ENCODE data around the gene NEDD4. TPM values are rescaled to one million over a fixed set of nuclear protein-coding genes. Genes with fewer than 3 reads are reported as not detected.

Gene NEDD4
- total and polyA plus RNA-seq, 11 donors, result 1.8 to 14.8 (median 8.9) TPM

DNA sequence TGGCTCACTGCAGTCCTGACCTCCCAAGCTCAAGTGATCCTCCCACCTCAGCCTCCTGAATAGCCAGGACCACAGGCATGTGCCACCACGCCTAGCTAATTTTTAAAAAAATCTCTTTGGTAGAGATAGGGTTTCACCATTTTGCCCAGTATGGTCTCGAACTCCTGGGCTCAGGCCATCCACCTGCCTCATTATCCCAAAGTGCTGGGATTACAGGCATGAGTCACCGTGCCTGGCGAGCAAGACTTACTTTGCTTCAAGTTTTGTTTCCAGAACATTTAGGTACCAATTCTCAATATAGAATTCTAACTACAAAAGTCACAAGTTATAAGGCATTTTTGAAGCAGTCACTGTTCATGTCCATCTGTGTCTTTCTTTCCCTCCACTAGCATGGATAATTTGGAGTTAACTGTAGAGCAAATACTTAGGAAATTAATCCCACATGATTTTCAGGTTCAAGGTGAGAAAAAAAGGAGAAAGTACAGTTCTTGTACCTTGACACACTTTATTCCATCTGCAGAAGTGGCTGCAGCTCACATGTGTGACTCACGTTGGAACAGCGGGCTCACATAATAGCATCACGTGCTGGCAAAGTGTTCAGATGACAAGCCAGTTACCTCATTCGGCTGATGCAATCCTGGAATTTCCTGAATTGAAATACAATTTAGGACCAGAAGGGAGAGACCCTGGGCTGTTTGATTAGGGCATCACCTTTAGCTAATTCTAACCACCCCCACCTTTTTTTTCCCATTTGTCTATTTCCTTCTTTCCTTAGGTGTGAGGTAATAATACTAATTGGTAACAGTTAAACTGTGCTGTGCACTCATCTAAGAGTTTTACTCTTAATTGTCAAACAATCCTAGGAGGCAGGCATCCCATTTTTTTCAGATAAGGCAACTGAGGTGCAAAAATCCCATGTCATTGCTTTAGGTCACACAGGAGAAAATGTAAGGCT lies 46.9 kb upstream of the NEDD4 start:
- Histone ChIP-seq H3K4me1 (peaks cover 0 to 17% (median 7%) of the 10 kb centered on the region in 12 donors), H3K4me3 (no peak overlapping the region), H3K27me3 (no peaks in the 10 kb centered on the region), H3K27ac (peak overlapping the region in 5 of 12 donors; percentile 2 to 57 (median 42)), H3K9me3 (no peaks in the 10 kb centered on the region), H3K36me3 (no peaks in the 10 kb centered on the region)
- 44 to 53% (median 46%) methylated on average over 8 of the region's 8 CpGs for WGBS, 4 donors
- intact Hi-C loops (cut with DNase I), result loop anchor here in 3 of 10 donors (5.0 to 10.0 kb wide), 3 partner anchors 46 to 146 kb away; partner anchors contain the start of gene NEDD4 (in 2 of the 3)
- DNase-seq, result peak in 4 of 5 donors; percentile 29 to 56 (median 48)
- TF ChIP-seq, protein P1, sequence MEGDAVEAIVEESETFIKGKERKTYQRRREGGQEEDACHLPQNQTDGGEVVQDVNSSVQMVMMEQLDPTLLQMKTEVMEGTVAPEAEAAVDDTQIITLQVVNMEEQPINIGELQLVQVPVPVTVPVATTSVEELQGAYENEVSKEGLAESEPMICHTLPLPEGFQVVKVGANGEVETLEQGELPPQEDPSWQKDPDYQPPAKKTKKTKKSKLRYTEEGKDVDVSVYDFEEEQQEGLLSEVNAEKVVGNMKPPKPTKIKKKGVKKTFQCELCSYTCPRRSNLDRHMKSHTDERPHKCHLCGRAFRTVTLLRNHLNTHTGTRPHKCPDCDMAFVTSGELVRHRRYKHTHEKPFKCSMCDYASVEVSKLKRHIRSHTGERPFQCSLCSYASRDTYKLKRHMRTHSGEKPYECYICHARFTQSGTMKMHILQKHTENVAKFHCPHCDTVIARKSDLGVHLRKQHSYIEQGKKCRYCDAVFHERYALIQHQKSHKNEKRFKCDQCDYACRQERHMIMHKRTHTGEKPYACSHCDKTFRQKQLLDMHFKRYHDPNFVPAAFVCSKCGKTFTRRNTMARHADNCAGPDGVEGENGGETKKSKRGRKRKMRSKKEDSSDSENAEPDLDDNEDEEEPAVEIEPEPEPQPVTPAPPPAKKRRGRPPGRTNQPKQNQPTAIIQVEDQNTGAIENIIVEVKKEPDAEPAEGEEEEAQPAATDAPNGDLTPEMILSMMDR (IDR thresholded peaks at IDR 0.05), result no peak
- TF ChIP-seq POLR2A (IDR thresholded peaks at IDR 0.05), result peak in 1 of 2 donors; percentile 20
- peak; percentile 77 to 91 (median 78) for ATAC-seq

GRCh38 chr15:56038707-56039106 lies 45.3 kb upstream of the NEDD4 start:
- no peak for TF ChIP-seq POLR2A (IDR thresholded peaks at IDR 0.05)
- TF ChIP-seq, protein P1 (IDR thresholded peaks at IDR 0.05), result no peak
- DNase-seq, result no peak
- Histone ChIP-seq H3K27me3 (no peaks in the 10 kb centered on the region), H3K27ac (no peak overlapping the region), H3K4me3 (no peak overlapping the region), H3K4me1 (peaks cover 0 to 17% (median 7%) of the 10 kb centered on the region in 12 donors), H3K36me3 (no peaks in the 10 kb centered on the region), H3K9me3 (no peaks in the 10 kb centered on the region)
- ATAC-seq, result no peak
- intact Hi-C loops (cut with DNase I), result no loop called here
- 87 to 92% (median 91%) methylated on average over 4 of the region's 4 CpGs for WGBS, 4 donors

GRCh38 chr15:56038015-56038414 lies 44.6 kb upstream of the NEDD4 start:
- TF ChIP-seq, protein P1 (IDR thresholded peaks at IDR 0.05), result no peak
- no peak for TF ChIP-seq POLR2A (IDR thresholded peaks at IDR 0.05)
- Histone ChIP-seq H3K27ac (no peak overlapping the region), H3K27me3 (no peaks in the 10 kb centered on the region), H3K4me3 (no peak overlapping the region), H3K9me3 (no peaks in the 10 kb centered on the region), H3K4me1 (peaks cover 0 to 17% (median 7%) of the 10 kb centered on the region in 12 donors), H3K36me3 (no peaks in the 10 kb centered on the region)
- 55 to 64% (median 59%) methylated on average over 3 of the region's 3 CpGs for WGBS, 4 donors
- DNase-seq, result no peak
- intact Hi-C loops (cut with DNase I), result no loop called here
- no peak for ATAC-seq

DNA sequence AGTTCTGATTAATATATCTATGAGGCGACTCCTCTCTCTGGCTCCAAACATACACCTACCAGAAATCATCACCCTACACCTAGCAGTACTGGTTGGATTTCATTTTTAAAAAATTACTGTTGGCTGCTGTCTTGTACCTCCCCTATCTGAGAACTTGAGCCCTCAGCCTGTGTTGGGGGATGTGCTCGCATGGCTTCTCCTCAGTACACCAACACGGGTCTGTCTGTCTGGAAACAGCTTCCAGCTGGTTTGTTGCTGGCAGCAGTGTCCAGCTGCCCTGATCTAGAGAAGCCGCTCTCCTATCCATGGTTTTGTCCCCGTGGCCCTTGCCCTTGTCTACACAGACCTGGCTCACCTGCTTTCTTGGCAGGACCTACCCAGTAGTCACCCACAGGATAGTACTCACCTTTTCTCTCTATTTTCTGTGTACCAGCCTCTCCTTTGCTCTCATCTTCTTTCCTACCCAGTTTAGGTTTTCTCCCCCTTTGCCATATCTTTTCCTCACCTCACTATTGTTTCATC lies 43.2 kb upstream of the NEDD4 start:
- intact Hi-C loops (cut with DNase I), result no loop called here
- no peak overlapping the region for H3K27ac ChIP-seq

More for the DNA sequence above, 43.2 kb upstream of the NEDD4 start:
- no peak for TF ChIP-seq POLR2A (IDR thresholded peaks at IDR 0.05)
- TF ChIP-seq, protein P1 (IDR thresholded peaks at IDR 0.05), result no peak
- H3K36me3 ChIP-seq, result no peaks in the 10 kb centered on the region
- ATAC-seq (no peak), DNase-seq (no peak)
- H3K9me3 ChIP-seq, result no peaks in the 10 kb centered on the region
- no peak overlapping the region for H3K4me3 ChIP-seq
- no peaks in the 10 kb centered on the region for H3K27me3 ChIP-seq
- WGBS, 4 donors, result 78 to 89% (median 80%) methylated on average over 5 of the region's 5 CpGs
- H3K4me1 ChIP-seq, result peaks cover 0 to 15% (median 7%) of the 10 kb centered on the region in 12 donors
